ENCODE data around the gene ST8SIA4.

GRCh38 chr5:100787648-100788047 lies 115.4 kb downstream of the ST8SIA4 start:
- TF ChIP-seq, protein P1, sequence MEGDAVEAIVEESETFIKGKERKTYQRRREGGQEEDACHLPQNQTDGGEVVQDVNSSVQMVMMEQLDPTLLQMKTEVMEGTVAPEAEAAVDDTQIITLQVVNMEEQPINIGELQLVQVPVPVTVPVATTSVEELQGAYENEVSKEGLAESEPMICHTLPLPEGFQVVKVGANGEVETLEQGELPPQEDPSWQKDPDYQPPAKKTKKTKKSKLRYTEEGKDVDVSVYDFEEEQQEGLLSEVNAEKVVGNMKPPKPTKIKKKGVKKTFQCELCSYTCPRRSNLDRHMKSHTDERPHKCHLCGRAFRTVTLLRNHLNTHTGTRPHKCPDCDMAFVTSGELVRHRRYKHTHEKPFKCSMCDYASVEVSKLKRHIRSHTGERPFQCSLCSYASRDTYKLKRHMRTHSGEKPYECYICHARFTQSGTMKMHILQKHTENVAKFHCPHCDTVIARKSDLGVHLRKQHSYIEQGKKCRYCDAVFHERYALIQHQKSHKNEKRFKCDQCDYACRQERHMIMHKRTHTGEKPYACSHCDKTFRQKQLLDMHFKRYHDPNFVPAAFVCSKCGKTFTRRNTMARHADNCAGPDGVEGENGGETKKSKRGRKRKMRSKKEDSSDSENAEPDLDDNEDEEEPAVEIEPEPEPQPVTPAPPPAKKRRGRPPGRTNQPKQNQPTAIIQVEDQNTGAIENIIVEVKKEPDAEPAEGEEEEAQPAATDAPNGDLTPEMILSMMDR (IDR thresholded peaks at IDR 0.05), result no peak
- no peak for TF ChIP-seq ZFX (IDR thresholded peaks at IDR 0.05; ENCODE audit: borderline replicate concordance)
